Right lobe of liver (tissue), 4 donors: Measurements from ENCODE around the gene APOH.

ENCODE experiments used
- CTCF ChIP-seq, 4 donors: fragments of 200-600 bp in 3 of 4; fragments of 450-650 bp in 1 of 4; IDR thresholded peaks; one replicate each; pipeline versions ENCODE4 v1.5.1 to v1.8.0; 2016 to 2022; ENCODE audit warnings: antibody characterized with exemption in 4 of 4, mild to moderate bottlenecking in 2 of 4
- POLR2A ChIP-seq: fragments of 450-650 bp; IDR thresholded peaks from one replicate; pipeline ENCODE4 v1.6.1; 2017; ENCODE audit warnings: antibody characterized with exemption, mild to moderate bottlenecking
- donor health status: DM: no; HTN: no; CAD: no.
- donor health status: DM: no; HTN: no; CAD: no.
- donor health status: DM: no; HTN: yes; CAD: no.

- TF ChIP-seq CTCF (IDR thresholded peaks at IDR 0.05), result no peak
- no peak for TF ChIP-seq POLR2A
Measured at GRCh38 chr17:66190738-66191592, 38.2 kb downstream of the APOH start.
